GM19455 (cell line): Measurements from ENCODE around the gene CPSF6.
A peak's percentile ranks its signal among the peaks of the same experiment; 100 is the strongest.
"Not testable (repeated sequence)": the region's sequence is repeated elsewhere in the genome, so short reads cannot be mapped to it uniquely, and the experiment has no call there.

Experiments
- ATAC-seq: cut with Tn5 transposase; IDR thresholded peaks from one replicate; pipeline ENCODE4 v1.9.1; 2021; ENCODE audit not compliant: unreplicated experiment

Gene CPSF6

DNA sequence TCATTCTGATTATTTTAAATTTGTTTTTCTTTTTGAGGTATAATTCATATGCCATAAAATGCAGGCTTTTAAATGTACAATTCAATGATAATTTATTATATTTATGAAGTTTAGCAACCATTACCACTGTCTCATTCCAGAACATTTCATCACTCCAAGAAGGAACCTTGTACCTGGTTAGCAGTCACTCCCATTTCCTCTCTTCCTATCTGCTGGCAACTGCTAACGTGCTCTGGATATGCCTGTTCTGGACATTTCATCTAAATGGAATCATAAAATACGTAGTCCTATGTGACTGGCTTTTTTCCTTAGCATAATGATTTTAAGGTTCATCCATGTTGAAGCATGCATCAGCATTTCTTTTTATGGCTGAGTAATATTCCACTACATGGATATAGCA, 15.5 kb downstream of the CPSF6 start:
- no peak for ATAC-seq

- no peak for ATAC-seq
Measured at GRCh38 chr12:69258655-69259054, 19.3 kb downstream of the CPSF6 start.

GRCh38 chr12:69262264-69262974, 23.1 kb downstream of the CPSF6 start:
- ATAC-seq = no peak

GRCh38 chr12:69265205-69265604, 25.8 kb downstream of the CPSF6 start:
- ATAC-seq = no peak

- not testable (repeated sequence) for ATAC-seq
Measured at GRCh38 chr12:69265633-69266032, 26.3 kb downstream of the CPSF6 start.

- ATAC-seq = no peak
Measured at GRCh38 chr12:69266036-69266635, 26.8 kb downstream of the CPSF6 start.

- no peak for ATAC-seq
Measured at GRCh38 chr12:69269736-69270135, 30.4 kb downstream of the CPSF6 start.

- ATAC-seq = no peak
Measured at GRCh38 chr12:69272511-69272910, 33.1 kb downstream of the CPSF6 start.

GRCh38 chr12:69274861-69275260, 35.5 kb downstream of the CPSF6 start:
- no peak for ATAC-seq

- ATAC-seq = no peak
Measured at GRCh38 chr12:69275471-69275891, 36.1 kb downstream of the CPSF6 start.

DNA sequence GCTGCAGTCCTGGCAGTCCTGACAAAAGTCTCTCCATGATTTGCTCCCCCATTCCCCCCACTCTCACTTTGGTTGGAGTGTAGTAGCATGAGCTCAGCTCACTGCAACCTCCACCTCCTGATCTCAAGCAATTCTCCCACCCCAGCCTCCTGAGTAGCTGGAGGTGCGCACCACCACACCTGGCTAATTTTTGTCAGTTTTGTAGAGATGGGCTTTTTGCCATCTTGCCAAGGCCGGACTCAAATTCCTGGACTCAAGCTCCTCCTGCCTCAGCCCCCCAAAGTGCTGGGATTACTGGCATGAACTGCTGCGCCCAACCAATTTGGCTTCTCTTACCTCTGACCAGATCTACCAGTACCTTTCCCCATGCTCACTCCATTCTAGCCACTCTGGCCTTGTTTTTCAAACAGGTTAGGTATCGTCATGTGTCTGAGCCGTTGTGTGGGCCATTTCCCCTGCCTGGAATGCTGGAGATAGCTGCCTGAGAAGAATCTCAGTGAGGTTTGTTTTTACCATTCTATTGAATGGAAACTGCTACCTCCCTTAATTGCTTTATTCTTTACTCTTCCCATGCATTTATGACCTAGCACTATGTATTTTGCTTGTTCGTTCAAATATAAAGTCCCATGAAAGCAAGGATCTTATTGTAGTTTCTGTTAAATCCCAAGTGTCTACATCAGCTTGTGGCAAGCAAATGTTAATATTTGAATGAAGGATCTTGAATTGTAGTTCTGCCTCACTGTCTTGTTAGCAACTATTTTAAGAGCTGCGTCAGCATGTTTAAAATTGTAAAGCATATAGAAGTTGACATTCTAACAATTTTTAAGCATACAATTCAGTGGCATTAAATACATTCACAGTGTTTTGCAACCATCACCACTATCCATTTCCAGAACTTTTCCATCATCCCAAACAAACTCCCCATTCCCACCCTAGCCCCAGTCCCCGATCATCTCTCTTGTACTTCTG, 39.7 kb downstream of the CPSF6 start:
- no peak for ATAC-seq

GRCh38 chr12:69284131-69284530, 44.8 kb downstream of the CPSF6 start:
- no peak for ATAC-seq

- ATAC-seq = no peak
Measured at GRCh38 chr12:69287556-69287955, 48.2 kb downstream of the CPSF6 start.

GRCh38 chr12:69290545-69291277, 51.3 kb downstream of the CPSF6 start:
- peak; percentile 99 for ATAC-seq

- no peak for ATAC-seq
Measured at GRCh38 chr12:69291278-69291593, 51.9 kb downstream of the CPSF6 start.

DNA sequence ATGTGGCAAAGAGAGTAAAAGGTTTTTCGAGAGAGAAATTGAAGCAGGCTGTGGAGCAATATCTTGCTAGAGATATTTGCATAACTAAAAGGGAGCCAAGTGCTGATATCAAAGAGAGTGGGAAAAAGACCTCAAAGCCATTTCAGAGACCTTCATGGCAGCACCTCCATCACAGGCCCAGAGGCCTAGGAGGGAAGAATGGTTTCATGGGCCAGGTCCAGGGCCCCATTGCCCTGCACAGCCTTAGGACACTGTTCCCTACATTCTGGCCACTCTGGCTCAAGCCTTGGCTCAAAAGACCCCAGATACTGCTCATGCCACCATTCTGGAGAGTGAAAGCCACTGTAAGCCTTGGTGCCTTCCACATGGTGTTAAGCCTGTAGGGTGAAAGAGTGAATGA, 58.8 kb downstream of the CPSF6 start:
- no peak for ATAC-seq

GRCh38 chr12:69298947-69299346, 59.6 kb downstream of the CPSF6 start:
- ATAC-seq = no peak

- no peak for ATAC-seq
Measured at GRCh38 chr12:69304284-69304683, 64.9 kb downstream of the CPSF6 start.

- no peak for ATAC-seq
Measured at GRCh38 chr12:69309461-69309860, 70.1 kb downstream of the CPSF6 start.

GRCh38 chr12:69313209-69313608, 73.8 kb downstream of the CPSF6 start:
- no peak for ATAC-seq

- ATAC-seq = not testable (repeated sequence)
Measured at GRCh38 chr12:69316784-69317183, 77.4 kb downstream of the CPSF6 start.
